ENCODE data around the gene FRMD5.

The FRMD5 gene

DNA sequence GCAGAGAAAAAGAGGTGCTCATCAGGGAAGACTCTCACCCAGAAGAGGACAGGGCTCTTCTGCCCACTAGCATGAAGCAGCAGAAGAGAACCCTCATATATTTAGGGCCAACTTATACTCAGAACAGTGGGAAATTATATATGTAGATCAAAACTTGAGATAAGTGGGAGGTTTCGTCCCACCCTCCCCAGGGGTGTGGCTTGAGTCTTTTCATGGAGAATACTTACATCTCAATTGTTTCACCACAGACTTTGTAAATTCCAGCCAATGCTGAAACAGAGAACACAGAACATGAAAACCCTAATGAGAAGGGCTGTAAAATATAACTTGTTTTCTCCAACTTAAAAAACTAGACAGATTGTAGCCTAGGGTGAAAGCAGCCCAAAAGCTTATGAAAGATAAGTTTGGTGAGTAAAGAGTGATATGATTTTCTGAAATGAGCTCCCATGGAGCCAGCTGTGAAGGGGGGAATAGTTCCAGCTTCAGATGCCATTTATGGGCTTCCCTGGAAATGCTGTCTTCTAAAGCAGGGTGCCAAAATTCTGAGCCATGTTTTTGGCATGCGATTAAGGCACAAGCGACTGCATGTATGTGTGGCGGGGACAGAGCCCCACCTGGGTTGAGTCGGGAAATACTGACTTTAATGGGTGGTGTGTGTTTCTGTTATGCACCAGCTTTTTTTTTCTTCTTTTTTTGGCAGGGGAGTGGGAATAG, 275.4 kb downstream of the FRMD5 start:
- DNase-seq = no peak

DNA sequence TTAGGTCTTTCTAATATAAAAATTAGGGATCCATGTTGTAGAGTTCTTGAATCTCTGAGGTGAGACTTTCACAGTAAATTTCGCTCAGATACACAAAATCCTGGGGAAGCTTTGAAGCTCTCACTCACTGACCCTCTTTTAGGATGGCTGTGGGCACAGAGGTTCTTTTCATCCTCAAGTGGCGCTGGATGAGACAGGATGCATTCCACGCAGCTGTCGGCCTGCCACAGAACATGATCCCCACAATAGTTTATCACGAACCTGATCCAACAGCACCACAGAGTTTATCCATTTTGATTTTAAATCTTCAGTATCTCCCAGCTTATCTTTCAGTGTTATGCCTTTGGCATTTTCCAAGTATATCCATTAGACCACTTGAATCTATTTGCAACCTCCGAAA, 276.4 kb downstream of the FRMD5 start:
- DNase-seq = no peak

DNA sequence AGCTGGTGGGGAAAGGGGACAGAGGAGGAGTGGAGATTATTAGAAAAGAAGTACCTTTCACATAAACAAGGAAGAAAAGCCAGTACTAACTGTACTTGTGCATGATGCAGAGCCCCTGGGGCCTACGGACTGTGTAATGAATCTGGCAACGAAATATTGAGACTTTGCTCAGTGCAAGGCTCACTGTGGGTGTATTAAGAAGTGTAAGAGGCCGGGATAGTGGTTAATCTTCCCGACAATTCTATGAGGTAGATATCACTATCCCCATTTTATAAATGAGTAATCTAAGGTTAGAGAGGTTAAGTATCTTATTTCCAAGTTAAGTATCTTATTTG, 278.8 kb downstream of the FRMD5 start:
- no peak for DNase-seq

DNA sequence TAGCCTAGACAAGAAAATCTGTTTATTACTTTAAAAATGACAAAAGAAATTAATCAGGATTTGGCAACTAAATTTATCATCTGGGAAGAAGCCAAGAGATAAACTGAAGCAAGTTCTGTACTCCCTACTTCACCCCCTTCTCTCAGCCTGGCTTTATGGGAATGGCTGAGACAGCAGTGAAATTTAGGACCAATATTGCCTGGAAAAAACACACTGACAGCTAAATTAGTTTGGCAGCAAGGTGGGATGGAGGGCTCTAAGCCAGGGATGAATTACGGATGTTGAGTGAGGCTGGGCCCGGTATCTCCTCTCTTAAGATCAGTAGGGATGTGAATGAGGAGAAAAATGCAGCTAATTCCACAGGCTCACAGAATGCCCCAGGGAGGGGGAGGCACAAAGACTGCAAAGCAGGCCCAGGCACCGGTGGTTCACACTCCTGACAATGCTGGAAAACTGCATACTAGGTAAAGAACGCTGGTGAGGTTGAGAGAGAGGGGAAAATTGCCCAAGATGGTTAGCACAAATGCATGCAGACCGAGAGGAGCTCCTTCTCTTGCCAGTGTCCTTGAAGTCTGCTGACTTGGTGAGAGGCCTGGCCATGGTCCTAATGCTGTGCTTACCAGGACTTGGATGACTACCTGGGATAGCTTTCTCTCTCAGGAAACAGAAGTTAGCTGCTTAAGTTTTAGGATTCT, 279.3 kb downstream of the FRMD5 start:
- DNase-seq = no peak

DNA sequence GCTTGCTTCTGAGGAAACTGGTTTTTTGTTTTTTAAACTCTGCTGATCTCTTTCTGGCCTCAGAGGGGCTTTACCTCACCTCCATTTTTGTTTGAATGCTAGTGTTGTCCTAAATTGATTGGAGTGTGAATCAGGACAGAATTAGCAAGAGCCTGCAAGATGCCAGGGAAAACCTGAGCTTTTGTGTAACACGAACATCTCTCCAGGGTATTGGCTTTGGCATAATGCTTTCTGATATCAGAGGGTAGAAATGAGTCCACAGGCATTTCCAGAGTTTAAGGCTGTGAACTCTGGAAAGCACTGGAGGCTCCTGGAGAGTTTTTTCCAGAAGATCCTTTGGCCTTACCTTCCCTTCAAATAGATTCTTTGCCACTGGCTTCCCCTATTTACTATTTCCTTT, 281.1 kb downstream of the FRMD5 start:
- no peak for DNase-seq

DNA sequence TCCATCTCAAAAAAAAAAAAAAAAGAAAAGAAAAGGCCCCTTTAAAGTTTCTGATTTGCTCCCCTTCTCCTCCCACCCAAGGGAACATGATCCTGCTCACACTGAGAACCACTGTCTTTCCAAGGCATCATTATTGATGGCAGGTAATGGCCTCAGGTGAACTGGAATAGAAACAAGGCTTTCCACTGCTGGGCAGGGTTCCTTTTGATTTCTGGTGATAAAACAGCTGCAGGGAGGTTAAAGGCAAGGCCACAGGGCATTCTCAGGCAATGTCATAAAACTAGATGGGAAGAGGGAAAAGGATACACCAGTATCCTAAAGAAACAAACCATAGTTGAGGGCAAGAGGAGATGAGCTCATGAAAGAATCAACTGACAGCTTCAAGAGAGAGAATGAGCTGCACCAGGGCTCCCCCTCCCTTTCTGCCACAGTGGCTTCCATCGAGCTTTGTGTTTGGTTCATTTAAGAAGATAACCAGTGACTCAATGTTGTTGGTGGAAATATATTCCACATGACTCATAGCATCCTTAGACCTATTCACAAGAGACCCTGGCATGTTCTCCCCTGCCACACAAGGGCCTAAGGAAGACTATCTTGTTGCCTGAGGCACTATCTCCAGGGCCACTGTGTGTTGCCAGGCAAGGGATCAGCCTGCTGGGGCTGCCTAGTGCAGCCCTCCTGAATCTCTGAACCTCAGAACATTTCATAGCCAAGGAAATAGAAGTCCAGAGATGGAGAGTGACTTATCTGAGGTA, 281.9 kb downstream of the FRMD5 start:
- DNase-seq = no peak

DNA sequence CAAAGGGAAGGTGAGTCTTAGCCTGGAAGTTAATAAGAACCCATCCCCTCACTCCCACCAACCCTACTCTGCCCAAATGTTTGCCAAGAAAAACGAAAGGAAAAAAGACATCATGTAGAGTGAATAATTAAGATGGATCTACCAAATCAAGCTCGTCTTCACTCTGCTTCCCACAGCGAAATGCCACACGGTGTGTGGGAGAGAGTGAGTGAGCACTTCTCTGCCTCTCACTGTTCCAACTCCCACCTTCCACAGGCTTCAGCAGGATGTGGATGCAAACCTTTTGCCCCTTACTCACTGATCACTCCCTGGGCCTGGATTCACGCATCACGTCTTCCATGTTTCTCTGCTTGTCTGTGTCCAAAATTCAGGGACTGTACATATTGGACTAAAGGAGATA, 282.9 kb downstream of the FRMD5 start:
- DNase-seq = no peak

DNA sequence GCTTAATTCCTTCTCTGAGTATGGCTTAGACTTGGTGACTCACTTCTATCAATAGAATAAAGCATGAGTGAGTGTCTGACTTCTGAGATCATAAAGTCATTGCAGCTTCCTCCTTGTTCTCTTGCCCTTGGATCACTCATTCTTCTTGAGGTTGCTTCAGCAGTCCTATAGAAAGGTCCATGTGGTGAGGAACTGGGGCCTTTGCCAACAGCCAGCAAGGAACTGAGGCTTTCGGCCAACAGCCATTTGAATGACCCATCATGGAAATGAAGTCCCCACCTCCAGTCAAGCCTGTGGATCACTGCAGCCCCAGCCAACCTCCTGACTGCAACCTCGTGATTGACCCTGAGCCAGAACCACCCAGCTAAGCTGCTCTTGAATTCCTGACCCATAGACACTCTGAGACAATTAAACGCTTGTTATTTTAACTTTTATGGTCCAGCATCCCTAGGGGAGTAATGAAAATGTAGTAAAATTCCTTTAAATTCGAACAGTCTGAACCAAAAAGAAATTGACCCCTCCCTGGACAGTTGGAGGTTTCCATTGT, 283.8 kb downstream of the FRMD5 start:
- peak; percentile 66 to 89 (median 74) for DNase-seq

DNA sequence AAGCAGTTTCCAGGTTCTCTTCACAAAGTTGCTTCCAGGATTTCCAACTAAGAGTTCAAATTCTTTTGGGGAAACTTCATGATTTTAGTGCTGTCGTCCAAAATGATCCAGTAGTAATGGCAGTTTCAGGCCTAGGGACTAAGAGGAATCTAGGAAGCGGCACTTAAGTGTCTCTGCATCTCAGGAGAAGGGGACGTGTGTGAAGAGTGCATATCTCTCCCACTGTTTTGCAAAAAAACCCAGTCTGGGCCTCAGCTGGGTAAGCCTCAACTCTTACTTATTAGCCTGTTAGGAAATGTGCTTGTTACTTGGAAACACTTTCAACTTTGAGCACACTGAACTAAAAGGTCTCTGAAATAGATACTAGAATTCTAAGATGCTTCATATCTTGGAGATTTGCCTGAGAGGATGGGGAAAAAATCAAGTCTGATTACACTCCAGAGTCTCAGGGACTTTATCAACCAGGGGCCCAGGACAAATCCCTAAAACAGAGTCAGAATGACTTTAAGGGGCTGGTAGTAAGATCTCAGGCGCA, 286.5 kb downstream of the FRMD5 start:
- no peak for DNase-seq

DNA sequence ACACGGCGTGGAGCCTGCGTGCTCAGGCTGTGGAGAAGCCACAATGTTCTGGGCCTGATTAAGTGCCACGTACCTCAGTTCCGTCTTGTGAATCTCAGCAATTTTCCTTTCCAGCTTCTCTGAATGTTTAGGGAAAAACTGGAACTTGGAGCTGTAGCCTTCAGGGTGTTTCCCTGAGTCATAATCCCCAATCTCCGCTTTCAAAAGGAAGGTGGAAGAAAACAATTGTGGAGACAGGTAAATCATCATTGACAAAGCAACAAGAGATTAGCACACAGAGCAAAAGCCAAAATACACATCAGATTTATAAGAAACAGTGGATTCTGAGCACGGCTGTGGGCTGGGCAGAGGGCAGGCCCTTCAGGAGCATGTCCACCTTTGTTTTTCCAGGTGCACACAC, 289.3 kb downstream of the FRMD5 start:
- DNase-seq = no peak

DNA sequence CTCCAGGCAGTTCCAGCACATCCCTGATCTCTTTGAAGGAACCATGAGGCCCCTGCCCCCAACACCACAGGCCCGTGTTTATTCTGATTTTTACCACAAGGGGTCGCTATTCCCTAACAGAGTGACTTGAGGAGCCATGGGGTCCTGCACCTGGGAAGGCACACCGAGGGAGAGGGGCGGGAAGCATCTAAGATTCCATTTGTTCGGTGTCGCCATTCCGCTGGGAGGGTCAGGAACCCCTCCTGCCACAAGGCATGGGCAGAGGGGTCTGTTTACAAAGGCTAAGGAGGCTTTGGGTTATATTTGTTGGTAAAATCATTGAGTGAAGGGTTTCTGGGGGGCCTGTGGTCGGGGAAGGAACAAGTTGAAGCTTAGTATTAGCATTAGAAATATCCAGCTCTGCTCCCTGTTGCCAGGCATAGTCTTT, 291.2 kb downstream of the FRMD5 start:
- peak; percentile 57 to 80 (median 70) for DNase-seq

DNA sequence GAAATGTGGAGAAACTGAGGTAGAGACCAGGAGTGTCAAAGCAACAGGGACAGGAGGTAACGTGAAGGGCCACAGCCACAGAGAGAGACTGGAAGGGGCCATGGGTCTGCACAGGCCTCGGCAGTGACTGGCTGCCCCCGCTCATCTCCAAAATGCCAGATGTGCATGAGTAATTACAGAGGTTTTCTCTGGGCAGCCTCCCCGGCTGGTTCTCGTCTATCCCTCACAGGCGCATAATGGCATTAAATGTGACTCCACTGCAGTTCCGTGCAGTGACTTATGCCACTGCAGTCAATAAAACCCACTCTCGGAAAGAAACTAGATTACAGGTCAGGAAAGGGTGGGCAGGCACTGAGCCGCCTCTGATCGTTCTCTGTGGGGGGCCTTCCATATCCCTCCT, 293.6 kb downstream of the FRMD5 start:
- DNase-seq = no peak

DNA sequence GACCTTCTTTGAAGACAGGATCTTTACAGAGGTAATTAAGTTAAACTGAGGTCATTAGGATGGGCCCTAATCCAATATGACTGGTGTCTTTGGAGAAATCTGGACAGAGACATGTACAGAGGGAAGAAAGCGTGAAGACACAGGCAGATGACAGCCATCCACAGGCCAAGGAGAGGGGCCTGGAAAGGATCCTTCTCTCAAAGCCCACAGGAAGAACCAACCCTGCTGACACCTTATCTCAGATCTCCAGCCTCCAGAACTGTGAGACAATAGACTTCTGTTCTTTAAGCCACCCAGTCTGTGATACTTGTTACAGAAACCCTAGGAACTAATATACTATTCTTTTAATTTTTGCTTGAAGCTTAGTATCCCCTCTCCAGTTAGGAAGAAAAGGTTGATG, 294.1 kb downstream of the FRMD5 start:
- DNase-seq = no peak

DNA sequence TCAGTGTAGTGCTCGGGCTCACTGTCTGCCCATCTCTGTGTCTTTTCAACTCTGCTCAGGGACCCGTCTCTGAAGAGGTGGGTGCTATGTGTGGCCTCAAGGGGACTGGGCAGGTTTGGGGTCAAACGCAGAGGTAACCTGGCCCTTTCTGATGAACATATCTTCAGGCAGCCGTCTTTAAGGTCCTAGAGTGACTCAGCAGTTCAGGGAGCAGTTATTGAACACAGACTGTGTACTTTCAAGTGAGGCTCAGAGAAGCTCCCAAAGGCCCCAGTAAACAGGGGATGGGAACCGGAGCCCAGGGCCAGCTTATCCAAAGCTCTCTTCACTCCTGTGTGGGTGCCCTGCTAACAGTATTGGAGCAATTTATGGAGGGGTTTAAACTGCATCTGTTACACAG, 295.1 kb downstream of the FRMD5 start:
- DNase-seq = no peak

DNA sequence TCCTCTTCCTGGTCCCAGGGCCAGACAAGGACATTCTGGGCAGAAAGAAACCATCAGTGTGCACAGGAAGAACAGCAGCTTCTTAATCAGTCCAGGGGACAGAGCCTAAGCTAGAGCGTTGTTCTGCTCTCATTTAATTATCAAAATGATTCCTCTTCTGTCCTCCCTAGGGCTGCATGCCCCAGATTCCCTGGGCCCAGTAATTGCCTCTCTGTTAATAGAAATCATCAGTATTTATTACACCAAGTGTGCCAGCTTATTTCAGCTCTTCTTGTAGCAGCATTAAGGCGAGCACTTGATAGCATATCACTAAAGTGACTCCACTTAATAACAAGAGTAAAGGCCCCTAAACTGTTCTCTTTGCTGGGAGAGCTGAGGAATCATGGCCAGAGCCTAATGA, 296.2 kb downstream of the FRMD5 start:
- no peak for DNase-seq

DNA sequence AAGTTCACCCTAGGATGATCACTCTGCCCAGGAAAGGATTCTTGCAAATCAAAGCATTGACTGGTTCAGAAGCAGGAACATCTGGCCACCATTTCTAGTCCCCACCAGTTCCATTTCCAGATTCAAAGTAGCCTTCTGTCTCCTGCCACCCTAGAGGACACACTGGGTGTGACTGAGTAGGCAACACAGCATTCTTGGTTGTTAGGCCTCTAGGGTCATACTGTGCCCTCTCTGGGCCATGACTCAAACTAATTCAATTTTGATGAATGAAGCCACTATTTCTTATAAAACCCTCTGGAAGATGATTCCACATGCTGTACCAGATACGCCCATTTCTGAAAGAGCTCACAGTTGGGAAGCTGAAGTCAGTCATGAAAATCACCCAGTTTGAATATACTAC, 298.5 kb downstream of the FRMD5 start:
- DNase-seq = no peak

DNA sequence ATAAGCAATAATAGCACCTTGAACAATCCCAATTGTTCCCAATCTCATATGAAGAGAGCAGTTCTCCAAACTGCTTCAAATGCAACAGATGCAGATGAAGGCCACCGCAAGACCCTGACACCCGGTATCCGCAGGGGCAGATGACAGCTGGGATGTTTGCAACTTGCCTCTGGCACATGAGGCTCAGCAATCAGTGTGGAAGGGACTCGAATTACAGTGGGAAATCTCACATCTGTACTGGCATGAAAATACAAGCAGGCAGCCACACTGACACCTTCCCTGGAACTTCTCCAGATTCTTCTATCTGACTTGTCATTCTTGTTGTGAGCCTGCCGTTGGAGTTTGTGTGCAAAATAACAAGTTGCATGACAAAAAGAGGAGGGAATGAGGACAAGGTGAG, 299.5 kb downstream of the FRMD5 start:
- DNase-seq = no peak

DNA sequence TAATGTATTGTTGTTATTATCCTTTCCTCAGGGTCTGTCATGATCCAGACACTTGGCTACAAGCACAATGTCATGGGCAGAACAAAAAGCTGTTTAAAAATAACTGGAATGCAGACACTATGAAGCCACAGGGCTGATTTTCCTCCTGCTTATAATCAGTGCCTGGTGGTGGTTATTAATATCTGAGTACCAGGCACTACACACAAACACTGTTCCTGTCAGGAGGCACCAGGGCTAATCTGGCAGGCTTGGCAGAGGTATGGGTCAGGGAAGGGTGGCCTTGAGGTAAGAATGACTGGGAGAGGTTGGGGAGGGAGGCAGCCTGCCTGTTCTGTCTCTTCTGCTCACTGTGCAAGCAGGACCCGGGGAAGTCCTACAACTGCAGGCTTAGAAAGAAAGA, 301.1 kb downstream of the FRMD5 start:
- no peak for DNase-seq

DNA sequence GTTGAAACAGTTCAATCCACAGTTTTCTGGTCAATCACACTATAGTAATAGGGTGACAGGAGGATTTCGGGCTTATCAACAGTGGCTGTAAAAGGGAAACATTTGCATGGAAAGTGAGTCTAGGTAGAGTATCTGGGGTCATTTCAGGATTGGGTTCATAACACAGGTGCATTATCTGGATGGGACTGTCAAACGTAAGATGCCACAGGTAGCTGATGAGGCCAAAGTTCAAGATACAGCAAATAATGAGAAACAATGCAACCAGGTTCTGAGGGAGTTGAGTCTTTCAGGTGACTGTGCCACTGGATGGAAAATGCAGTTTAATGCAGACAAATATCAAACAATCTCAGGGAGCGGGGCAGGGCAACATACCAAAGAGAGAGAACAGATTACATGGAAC, 306.0 kb downstream of the FRMD5 start:
- no peak for DNase-seq

DNA sequence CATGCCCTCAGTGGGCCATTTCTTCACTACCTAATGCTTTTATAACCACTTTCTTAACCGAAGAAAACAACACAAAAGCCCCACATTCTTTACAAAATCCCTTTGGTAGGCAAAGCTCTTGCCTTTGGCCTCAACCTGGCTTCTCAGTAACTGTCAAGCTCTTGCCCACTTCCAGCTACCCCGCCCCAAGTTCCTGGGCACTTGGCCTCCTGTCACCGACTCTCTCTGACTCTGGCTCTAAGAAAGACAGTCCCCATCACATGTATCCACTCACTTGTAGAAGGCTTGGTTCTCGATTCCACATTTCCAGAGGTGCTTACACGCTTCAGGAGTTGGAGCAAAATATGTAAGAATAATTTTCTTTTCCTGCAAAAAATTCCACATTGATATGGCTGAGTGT, 307.2 kb downstream of the FRMD5 start:
- DNase-seq = no peak

DNA sequence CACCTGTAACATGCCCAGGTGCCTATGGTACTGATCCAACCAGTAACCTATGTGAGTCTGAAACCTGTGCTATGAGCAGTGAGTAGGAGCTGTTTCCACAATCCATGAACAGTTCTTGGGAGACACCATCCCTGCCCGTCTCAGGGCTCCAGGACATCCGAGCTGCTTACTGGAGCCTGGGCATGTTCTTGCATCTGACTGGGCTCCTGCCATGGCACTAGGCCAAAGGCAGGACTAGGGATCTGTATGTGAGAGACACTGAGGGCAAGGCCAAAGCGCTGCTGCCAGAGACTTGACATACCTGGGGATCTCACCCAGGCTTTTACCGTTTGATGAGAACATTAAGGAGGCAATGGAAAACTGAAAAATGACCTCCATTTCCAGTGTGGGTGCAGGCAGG, 308.5 kb downstream of the FRMD5 start:
- no peak for DNase-seq

DNA sequence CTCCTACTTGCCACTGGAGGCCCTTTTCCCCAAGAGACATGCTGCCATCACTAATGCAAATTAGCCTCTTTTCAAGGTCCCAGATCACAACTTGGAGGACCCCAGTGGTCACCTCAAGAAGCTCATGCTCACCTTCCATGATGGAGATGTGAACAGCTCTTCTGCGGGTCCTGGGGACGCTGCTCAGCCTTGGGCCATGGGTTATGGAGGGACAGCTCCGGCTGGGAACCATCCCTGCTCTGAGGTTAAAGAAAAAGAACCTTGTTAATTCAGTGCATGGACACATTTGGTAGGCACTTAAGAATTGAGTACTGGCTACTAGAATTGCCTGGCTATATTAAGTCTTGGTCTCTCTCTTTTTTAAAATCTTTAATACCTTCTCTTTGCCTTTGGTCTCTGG, 311.5 kb downstream of the FRMD5 start:
- no peak for DNase-seq

DNA sequence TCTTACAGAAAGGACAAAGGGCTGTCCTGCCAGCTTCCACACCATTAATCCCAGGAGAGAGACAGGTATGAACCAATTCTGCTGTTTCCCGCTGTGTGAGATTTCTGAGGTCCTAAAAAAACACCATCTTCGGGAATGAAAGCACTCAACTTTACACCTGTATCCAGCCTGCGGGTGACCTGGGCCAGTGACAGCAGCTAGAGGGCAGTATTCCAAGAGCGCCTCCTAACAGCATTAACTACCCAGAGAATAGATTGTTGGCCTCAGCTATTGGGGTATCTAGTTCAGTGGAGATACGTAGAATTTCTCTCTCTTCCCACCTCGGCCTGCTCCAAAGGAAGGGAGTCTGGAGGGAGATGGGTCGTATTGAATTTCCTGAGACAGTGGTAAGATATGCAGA, 313.1 kb downstream of the FRMD5 start:
- peak in 2 of 4 experiments; percentile 11 to 12 for DNase-seq
